Measurements from ENCODE around the gene HOXC10.
A peak's percentile ranks its signal among the peaks of the same experiment; 100 is the strongest.

Gene HOXC10

GRCh38 chr12:53985692-53985993 is 697 bp downstream of the HOXC10 start:
- no peak overlapping the region for H3K27ac ChIP-seq
- DNase-seq (ENCODE audit: low spot score) = no peak
- no peak for TF ChIP-seq CTCF (IDR thresholded peaks at IDR 0.05)
- H3K4me3 ChIP-seq = peak overlapping the region; percentile 50

GRCh38 chr12:53985994-53986685 is 1.2 kb downstream of the HOXC10 start:
- no peak for DNase-seq (ENCODE audit: low spot score)
- peak overlapping the region; percentile 50 for H3K4me3 ChIP-seq
- H3K27ac ChIP-seq = no peak overlapping the region
- TF ChIP-seq CTCF (IDR thresholded peaks at IDR 0.05) = no peak

GRCh38 chr12:53986686-53987483 is 1.9 kb downstream of the HOXC10 start:
- no peak for TF ChIP-seq CTCF (IDR thresholded peaks at IDR 0.05)
- Histone ChIP-seq H3K4me3 (no peak overlapping the region), H3K27ac (no peak overlapping the region)
- no peak for DNase-seq (ENCODE audit: low spot score)

GRCh38 chr12:53987787-53988230 is 2.9 kb downstream of the HOXC10 start:
- Histone ChIP-seq H3K4me3 (no peak overlapping the region), H3K27ac (no peak overlapping the region)
- DNase-seq (ENCODE audit: low spot score) = no peak
- no peak for TF ChIP-seq CTCF (IDR thresholded peaks at IDR 0.05)

- H3K4me3 ChIP-seq = no peak overlapping the region
- no peak for TF ChIP-seq CTCF (IDR thresholded peaks at IDR 0.05)
- DNase-seq (ENCODE audit: low spot score) = no peak
- H3K27ac ChIP-seq = no peak overlapping the region
Observed at GRCh38 chr12:53988541-53989226, 3.7 kb downstream of the HOXC10 start.

GRCh38 chr12:53989227-53990113 is 4.5 kb downstream of the HOXC10 start:
- H3K4me3 ChIP-seq = peak overlapping the region; percentile 31

More at GRCh38 chr12:53989227-53990113, 4.5 kb downstream of the HOXC10 start:
- TF ChIP-seq CTCF (IDR thresholded peaks at IDR 0.05) = no peak
- no peak overlapping the region for H3K27ac ChIP-seq
- DNase-seq (ENCODE audit: low spot score) = no peak

Data from coronary artery (tissue), 2 donors.